Hepatocyte (in vitro differentiated cells): ENCODE measurements around the gene TTC23. TPM values are rescaled to one million over a fixed set of nuclear protein-coding genes. Genes with fewer than 3 reads are reported as not detected.

ENCODE experiments used
- DNase-seq: peaks from one replicate; pipeline ENCODE4 v3.0.0-alpha.2; 2016; ENCODE audit warnings: low spot score
- H2AFZ ChIP-seq: fragments of 200-600 bp; sonication (generic); 2 replicates; pipeline ENCODE4 v1.6.0; 2016; ENCODE audit warnings: antibody characterized with exemption, mild to moderate bottlenecking
- H3K27ac ChIP-seq: fragments of 200-600 bp; sonication (generic); 2 replicates; pipeline ENCODE4 v1.5.1; 2016; ENCODE audit warnings: mild to moderate bottlenecking
- H3K27me3 ChIP-seq: fragments of 200-600 bp; sonication (generic); 2 replicates; pipeline ENCODE4 v1.6.1; 2016
- H3K36me3 ChIP-seq: fragments of 200-600 bp; sonication (generic); replicated peaks from 2 replicates; pipeline ENCODE4 v1.5.1; 2016; ENCODE audit warnings: low read depth; ENCODE audit not compliant: insufficient read depth
- H3K4me1 ChIP-seq: fragments of 200-600 bp; sonication (generic); 2 replicates; pipeline ENCODE4 v1.5.1; 2016; ENCODE audit warnings: mild to moderate bottlenecking, moderate library complexity; ENCODE audit not compliant: insufficient read depth
- H3K4me2 ChIP-seq: fragments of 200-600 bp; sonication (generic); 2 replicates; pipeline ENCODE4 v1.6.0; 2016
- H3K4me3 ChIP-seq: fragments of 200-600 bp; sonication (generic); 2 replicates; pipeline ENCODE4 v1.5.1; 2016; ENCODE audit warnings: mild to moderate bottlenecking
- H3K79me2 ChIP-seq: fragments of 200-600 bp; sonication (generic); 2 replicates; pipeline ENCODE4 v1.6.0; 2017; ENCODE audit warnings: mild to moderate bottlenecking
- H3K9me2 ChIP-seq: fragments of 200-600 bp; sonication (generic); replicated peaks from 2 replicates; pipeline ENCODE4 v1.6.0; 2017; ENCODE audit warnings: mild to moderate bottlenecking; ENCODE audit not compliant: insufficient read depth
- H3K9me3 ChIP-seq: fragments of 200-600 bp; sonication (generic); 2 replicates; pipeline ENCODE4 v1.5.1; 2016; ENCODE audit warnings: low read depth, mild to moderate bottlenecking
- H4K20me1 ChIP-seq: fragments of 200-600 bp; sonication (generic); 2 replicates; pipeline ENCODE4 v1.6.0; 2016; ENCODE audit warnings: mild to moderate bottlenecking; ENCODE audit not compliant: insufficient read depth, poor library complexity, severe bottlenecking
- CTCF ChIP-seq: fragments of 200-600 bp; sonication (generic); IDR thresholded peaks from 2 replicates; pipeline ENCODE4 v1.5.1; 2016; ENCODE audit warnings: antibody characterized with exemption, mild to moderate bottlenecking; ENCODE audit not compliant: poor library complexity
- EZH2 ChIP-seq: fragments of 200-600 bp; sonication (generic); IDR thresholded peaks from 2 replicates; pipeline ENCODE4 v1.6.1; 2016; ENCODE audit warnings: antibody characterized with exemption, mild to moderate bottlenecking, borderline replicate concordance
- EZH2phosphoT487 ChIP-seq: fragments of 200-600 bp; sonication (generic); IDR thresholded peaks from one replicate; pipeline ENCODE4 v1.6.1; 2018; ENCODE audit warnings: antibody characterized with exemption, mild to moderate bottlenecking, low read depth, moderate library complexity; ENCODE audit not compliant: unreplicated experiment, severe bottlenecking
- WGBS: methylation state at CpG from one replicate; pipeline ENCODE4 v1.1.6; 2016; ENCODE audit warnings: low lambda C conversion rate; ENCODE audit errors: missing lambda C conversion rate; 5-methylcytosine and 5-hydroxymethylcytosine counted together
- polyA plus RNA-seq: library from polyadenylated mRNA; unstranded; fragments of >200 nt; fragmentation: Nextera tagmentation; extraction: Ambion mirVana; gene quantifications from 2 replicates; pipeline ENCODE4 v1.2.1, GENCODE V29; 2016
- total RNA-seq: library from RNA; depleted of rRNA; stranded (reverse); fragments of >200 nt; gene quantifications from 2 replicates; pipeline ENCODE4 v1.2.3, GENCODE V29; 2014

TTC23 gene
- total and polyA plus RNA-seq, 2 experiments from 2014 or later: 31.3 to 46.3 TPM

- H3K4me1 ChIP-seq: peaks cover 5% of the 10 kb centered on the region
- no peak overlapping the region for H3K27ac ChIP-seq
- no peaks in the 10 kb centered on the region for H4K20me1 ChIP-seq
- H3K9me3 ChIP-seq: no peaks in the 10 kb centered on the region
- no peak overlapping the region for H2AFZ ChIP-seq
- WGBS: 96% methylated on average over 12 of the region's 12 CpGs
- no peak overlapping the region for H3K4me2 ChIP-seq
- H3K9me2 ChIP-seq: no peaks in the 10 kb centered on the region
- TF ChIP-seq EZH2 (no peak), EZH2phosphoT487 (no peak), CTCF (no peak)
- H3K36me3 ChIP-seq: no peaks in the 10 kb centered on the region
- H3K79me2 ChIP-seq: peaks cover 9% of the 10 kb centered on the region
- no peak for DNase-seq
- no peak overlapping the region for H3K4me3 ChIP-seq
- peaks cover 19% of the 10 kb centered on the region for H3K27me3 ChIP-seq
Measured at GRCh38 chr15:99110093-99110492, 139.3 kb downstream of the TTC23 start.

GRCh38 chr15:99109555-99110021, 139.8 kb downstream of the TTC23 start:
- Histone ChIP-seq H3K9me2 (no peaks in the 10 kb centered on the region), H2AFZ (no peak overlapping the region), H3K27ac (no peak overlapping the region), H3K4me1 (peaks cover 5% of the 10 kb centered on the region), H3K79me2 (peaks cover 9% of the 10 kb centered on the region), H4K20me1 (no peaks in the 10 kb centered on the region), H3K4me2 (no peak overlapping the region), H3K36me3 (no peaks in the 10 kb centered on the region), H3K4me3 (no peak overlapping the region), H3K9me3 (no peaks in the 10 kb centered on the region), H3K27me3 (peaks cover 19% of the 10 kb centered on the region)
- 92% methylated on average over 10 of the region's 10 CpGs for WGBS
- DNase-seq: no peak
- TF ChIP-seq EZH2phosphoT487 (no peak), EZH2 (no peak), CTCF (no peak)

GRCh38 chr15:99108993-99109392, 140.4 kb downstream of the TTC23 start:
- Histone ChIP-seq H3K9me2 (no peaks in the 10 kb centered on the region), H3K27me3 (peaks cover 19% of the 10 kb centered on the region), H3K9me3 (no peaks in the 10 kb centered on the region), H4K20me1 (no peaks in the 10 kb centered on the region), H3K4me1 (peaks cover 5% of the 10 kb centered on the region), H3K4me2 (no peak overlapping the region), H3K4me3 (no peak overlapping the region), H3K79me2 (peaks cover 9% of the 10 kb centered on the region), H3K36me3 (no peaks in the 10 kb centered on the region), H3K27ac (no peak overlapping the region), H2AFZ (no peak overlapping the region)
- no peak for DNase-seq
- 89% methylated on average over 5 of the region's 5 CpGs for WGBS
- TF ChIP-seq EZH2 (no peak), EZH2phosphoT487 (no peak), CTCF (no peak)
